SK-N-SH (cell line): ENCODE results near the gene MAML3.

Source experiments
- CHD2 ChIP-seq: fragments of 150-350 bp; IDR thresholded peaks from 2 replicates; pipeline ENCODE4 v1.6.1; 2018; ENCODE audit warnings: low read length; ENCODE audit not compliant: partially characterized antibody
- ELF1 ChIP-seq: IDR thresholded peaks from 2 replicates; pipeline ENCODE4 v1.4.0; 2012
- EZH2phosphoT487 ChIP-seq: fragments of 200-600 bp; sonication (generic); IDR thresholded peaks from 2 replicates; pipeline ENCODE4 v1.6.1; 2017; ENCODE audit warnings: low read depth, mixed run types, mild to moderate bottlenecking, antibody characterized with exemption, moderate library complexity, borderline replicate concordance
- GATA2 ChIP-seq: sonication (generic); formaldehyde crosslinking; IDR thresholded peaks from 2 replicates; pipeline ENCODE4 v1.5.0; 2020; ENCODE audit warnings: mild to moderate bottlenecking, missing genetic modification reagents
- PBX3 ChIP-seq: IDR thresholded peaks from 2 replicates; pipeline ENCODE4; 2012
- RAD21 ChIP-seq: IDR thresholded peaks from 2 replicates; pipeline ENCODE4 v1.6.1; 2012; ENCODE audit warnings: mild to moderate bottlenecking, low read length
- REST ChIP-seq: IDR thresholded peaks from 2 replicates; pipeline ENCODE4 v1.6.1; 2012; ENCODE audit warnings: mild to moderate bottlenecking, low read depth, low read length, moderate library complexity
- SIN3A ChIP-seq: IDR thresholded peaks from 2 replicates; pipeline ENCODE4 v1.6.1; 2012; ENCODE audit warnings: low read depth, mild to moderate bottlenecking, low read length, moderate library complexity, borderline replicate concordance
- SMC3 ChIP-seq: IDR thresholded peaks from 2 replicates; pipeline ENCODE4 v1.6.1; 2012; ENCODE audit warnings: low read depth, low read length, improper control_type of control experiment
- TEAD4 ChIP-seq: IDR thresholded peaks from 2 replicates; pipeline ENCODE4 v1.4.0; 2012; ENCODE audit warnings: mild to moderate bottlenecking, borderline replicate concordance; ENCODE audit not compliant: insufficient read depth
- YY1 ChIP-seq: IDR thresholded peaks from 2 replicates; pipeline ENCODE4 v1.4.0; 2012; ENCODE audit warnings: low read depth, mild to moderate bottlenecking
- TF ChIP-seq, protein P1 (sequence below): fragments of 200-600 bp; sonication (generic); IDR thresholded peaks from 2 replicates; pipeline ENCODE4 v1.6.1; 2017; ENCODE audit warnings: antibody characterized with exemption, mild to moderate bottlenecking, moderate library complexity

DNA sequence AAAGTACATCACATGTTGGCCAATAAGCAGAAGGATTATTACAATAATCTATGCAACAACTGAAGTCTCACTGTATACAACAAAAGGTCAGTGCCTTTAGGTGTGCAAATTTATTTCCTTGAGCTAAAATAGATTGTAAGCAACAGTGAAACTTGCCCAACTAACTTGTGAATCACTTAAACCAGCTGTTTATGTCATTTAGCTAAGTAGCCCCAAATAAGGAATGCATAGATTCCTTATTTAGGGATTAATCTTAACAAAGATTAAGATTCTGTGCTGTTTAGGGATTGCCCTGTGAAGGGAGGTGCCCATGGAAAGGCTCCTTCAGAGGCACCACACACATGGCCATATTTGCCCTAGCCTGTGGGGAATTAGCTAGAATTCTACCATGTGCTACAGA, 168.6 kb downstream of the MAML3 start:
- TF ChIP-seq RAD21 (no peak), SMC3 (no peak), YY1 (no peak), CHD2 (no peak), ELF1 (no peak), PBX3 (no peak), REST (no peak), SIN3A (no peak), EZH2phosphoT487 (no peak), TEAD4 (no peak), GATA2 (CRISPR knock-in tag) (no peak)
- TF ChIP-seq, protein P1, sequence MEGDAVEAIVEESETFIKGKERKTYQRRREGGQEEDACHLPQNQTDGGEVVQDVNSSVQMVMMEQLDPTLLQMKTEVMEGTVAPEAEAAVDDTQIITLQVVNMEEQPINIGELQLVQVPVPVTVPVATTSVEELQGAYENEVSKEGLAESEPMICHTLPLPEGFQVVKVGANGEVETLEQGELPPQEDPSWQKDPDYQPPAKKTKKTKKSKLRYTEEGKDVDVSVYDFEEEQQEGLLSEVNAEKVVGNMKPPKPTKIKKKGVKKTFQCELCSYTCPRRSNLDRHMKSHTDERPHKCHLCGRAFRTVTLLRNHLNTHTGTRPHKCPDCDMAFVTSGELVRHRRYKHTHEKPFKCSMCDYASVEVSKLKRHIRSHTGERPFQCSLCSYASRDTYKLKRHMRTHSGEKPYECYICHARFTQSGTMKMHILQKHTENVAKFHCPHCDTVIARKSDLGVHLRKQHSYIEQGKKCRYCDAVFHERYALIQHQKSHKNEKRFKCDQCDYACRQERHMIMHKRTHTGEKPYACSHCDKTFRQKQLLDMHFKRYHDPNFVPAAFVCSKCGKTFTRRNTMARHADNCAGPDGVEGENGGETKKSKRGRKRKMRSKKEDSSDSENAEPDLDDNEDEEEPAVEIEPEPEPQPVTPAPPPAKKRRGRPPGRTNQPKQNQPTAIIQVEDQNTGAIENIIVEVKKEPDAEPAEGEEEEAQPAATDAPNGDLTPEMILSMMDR, result no peak
